Endometrium (tissue), 2 donors: Measurements from ENCODE around the gene BST2.

Source experiments
- FAIRE-seq: peaks from 2 replicates; lab custom pipeline; 2012; peaks lifted over from hg19 to GRCh38; lab: Jason Lieb, UNC
- donor health status: control.
- donor health status: control.

BST2 gene, protein sequence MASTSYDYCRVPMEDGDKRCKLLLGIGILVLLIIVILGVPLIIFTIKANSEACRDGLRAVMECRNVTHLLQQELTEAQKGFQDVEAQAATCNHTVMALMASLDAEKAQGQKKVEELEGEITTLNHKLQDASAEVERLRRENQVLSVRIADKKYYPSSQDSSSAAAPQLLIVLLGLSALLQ

DNA sequence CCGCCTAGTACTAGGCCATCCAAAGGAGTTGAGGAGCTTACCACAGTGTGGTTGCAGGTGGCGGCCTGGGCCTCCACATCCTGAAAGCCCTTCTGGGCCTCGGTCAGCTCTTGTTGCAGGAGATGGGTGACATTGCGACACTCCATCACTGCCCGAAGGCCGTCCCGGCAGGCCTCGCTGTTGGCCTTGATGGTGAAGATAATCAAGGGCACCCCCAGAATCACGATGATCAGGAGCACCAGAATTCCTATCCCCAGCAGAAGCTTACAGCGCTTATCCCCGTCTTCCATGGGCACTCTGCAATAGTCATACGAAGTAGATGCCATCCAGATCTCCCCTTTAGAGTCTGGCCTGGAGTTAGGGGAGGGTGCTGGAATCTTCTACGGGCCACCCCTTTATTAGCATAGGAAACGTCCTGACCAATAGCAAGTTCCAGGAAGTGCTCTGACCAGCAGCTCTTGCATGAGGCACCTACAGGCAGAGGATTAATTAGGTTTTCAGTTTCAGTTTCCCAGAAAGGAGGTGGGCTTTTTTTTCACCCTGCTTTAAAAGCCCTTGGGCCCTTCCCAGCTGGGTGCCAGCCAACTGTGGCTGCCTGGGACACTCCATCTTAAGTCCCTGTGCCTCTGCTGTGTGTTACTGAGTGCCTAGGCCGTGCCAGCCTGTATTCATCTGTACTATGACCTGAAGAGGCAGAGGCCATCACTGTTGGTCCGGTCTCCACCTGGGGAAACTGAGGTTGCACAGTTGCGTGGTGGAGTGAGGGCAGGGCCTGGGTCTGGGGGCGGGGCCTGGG is at the start of gene BST2:
TSS of gene BST2 (minus strand) at position 381 of the 796 bp plus-strand sequence. CDS start at position 326, 55 bp downstream.
- no peak for FAIRE-seq

DNA sequence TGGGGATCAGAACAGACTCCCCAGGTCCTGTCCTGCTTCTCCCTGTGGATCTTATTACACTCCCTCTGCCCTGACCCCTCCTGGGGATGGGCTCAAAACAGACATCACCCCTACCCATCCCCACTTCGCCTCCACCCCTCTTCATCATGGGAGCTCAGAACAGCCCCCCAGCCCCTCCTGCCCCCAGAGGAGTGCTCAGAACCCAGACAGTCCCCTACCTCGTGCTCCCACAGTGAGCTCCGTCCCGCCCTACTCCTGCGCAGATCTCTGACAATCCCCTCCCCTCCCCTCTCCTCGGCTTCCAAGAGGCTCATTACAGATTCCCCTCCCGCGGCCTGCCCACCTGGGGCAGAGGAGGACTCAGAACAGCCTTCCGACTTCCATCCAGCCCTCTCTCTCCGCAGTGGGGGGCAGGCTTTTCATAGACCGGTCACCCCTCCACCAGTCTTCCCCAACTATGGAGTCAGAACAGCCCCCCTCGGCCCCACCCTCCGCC is 49.2 kb upstream of the BST2 start:
- FAIRE-seq, result no peak

DNA sequence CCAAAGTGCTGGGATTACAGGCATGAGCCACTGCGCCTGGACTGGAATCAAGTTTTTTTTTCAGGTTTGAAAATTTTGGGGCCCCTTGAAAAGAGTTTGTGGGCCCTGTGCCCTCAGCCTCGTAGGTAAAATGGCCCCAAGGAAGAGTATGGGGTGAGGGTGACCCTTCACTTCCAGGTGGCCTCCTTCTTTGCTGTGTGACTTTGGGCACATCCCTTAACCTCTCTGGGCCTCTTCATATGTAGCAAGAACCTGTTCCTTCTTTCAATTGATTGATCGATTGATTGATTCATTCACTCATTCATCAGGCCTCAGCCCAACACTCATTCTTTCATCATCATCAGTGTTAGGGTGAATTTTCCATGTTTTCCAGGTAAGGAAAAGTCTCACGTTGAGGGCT is 46.4 kb upstream of the BST2 start:
- FAIRE-seq, result no peak

DNA sequence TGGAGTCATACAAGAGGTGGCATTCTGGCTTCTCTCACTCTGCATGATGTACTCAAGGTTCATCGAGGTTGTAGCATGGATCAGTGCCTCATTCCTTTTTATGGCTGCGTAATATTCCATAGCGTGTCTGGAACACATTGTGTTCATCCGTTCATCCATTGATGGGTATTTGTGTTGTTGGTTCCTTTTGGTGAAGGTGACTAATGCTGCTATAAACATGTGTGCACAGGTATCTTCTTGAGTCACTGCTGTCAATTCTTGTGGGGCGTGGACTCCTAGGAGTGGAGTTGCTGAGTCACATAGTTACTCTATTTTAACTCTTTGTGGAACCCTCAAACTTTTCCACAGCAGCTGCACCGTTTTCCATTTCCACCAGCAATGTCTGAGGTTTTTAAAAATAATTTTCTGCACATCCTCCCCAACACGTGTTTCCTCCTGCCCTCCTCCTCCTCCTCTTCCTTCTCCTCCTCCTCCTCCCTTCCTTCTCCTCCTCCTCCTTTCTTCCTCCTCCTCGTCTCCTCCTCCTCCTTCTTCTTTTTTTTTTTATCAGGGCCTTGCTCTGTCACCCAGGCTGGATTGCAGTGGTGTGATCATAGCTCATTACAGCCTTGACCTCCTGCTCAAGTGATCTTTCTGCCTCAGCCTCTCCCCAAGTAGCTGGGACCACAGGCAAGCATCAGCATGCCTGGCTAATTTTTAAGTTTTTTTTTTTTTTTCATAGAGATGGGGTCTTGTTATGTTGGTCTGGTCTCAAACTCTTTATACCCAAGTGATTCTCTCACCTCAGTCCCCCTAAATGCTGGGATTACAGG is 45.0 kb upstream of the BST2 start:
- FAIRE-seq, result no peak

DNA sequence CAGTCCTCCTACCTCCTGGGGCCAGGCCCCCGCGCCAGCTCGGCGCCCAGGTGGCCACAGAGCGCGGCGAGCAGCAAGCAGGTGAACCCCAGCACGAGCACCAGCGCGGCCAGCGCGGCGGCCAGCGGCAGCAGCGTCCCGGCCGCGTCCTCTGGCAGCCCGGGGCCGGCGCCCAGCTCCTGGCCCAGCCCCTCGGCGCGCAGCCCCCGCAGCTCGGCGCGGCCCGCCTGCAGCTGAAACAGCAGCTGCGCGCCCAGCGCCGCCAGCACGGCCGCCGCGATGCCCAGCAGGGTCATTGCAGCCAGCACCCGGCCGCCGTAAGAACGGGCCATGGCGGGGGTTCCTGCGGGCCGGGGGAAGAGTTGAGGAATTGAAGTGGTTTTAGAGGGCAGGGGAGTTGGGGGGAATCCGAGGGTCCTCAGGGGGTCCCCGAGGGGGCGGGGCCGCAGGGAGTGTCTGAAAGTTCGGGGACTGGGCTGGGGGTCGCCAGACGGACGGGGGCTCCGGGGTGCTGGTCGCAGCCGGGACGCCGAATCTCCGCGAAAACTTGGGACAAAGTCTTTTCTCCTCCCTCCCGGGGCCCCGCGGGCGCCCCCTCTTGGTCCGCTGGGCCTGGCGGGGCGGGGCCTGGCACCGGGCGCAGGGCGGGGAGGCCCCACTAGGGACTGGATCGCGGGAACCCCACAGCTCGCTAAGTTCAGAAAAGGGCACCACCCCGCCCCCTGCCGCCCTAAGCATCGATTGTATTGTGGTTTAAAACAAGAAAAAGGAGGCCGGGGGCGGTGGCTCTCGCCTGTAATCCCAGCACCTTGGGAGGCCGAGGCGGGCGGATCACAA is 42.9 kb upstream of the BST2 start, which contains the start of gene TMEM221:
TSS of gene TMEM221 (minus strand) at position 538 of the 837 bp plus-strand sequence. CDS start at position 332, 206 bp downstream.
- no peak for FAIRE-seq

DNA sequence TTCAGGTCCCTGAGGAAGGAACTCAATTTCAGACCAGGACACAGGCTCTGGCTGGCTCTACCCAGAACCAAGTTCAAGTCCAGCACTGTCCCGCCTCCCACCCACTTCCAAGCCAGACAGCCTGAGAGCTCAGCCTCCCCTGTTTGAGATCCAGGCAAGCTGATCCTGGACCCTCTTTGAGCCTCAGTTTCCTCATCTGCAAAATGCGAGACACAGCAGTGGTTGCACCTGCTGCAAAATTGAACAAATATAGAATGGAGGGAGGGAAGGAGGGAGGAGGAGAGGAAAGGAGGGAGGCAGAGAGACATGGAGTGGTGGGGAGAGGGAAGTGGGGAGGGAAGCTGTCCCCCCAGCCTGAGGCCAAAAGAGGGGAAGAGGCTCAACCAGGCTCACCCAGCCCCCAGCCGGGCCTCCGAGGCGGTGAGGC is 42.3 kb upstream of the BST2 start:
- FAIRE-seq, result no peak

DNA sequence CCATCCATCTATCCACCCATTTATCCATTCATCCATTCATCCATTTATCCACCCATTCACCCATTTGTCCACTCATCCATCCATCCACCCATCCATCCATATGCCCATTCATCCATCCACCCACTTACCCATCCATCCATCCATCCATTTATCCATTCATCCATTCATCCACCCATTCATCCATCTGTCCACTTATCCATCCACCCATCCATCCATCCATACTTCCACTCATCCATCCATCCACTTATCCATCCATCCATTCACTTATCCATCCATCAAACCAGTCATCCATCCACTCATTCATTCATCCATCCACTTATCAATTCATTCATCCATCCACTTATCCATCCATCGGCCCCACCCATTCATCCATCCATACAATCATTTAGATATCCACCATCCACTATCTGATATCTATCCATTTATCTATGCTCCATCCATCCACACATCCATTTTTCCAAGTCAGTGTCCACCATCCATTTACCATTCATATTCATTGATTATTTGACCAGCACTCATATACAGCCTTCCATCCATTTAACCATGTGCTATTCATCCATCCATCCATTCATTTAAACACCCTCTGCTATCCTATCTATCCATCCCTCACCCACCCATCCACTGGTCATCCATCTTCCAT is 40.2 kb upstream of the BST2 start:
- no peak for FAIRE-seq

DNA sequence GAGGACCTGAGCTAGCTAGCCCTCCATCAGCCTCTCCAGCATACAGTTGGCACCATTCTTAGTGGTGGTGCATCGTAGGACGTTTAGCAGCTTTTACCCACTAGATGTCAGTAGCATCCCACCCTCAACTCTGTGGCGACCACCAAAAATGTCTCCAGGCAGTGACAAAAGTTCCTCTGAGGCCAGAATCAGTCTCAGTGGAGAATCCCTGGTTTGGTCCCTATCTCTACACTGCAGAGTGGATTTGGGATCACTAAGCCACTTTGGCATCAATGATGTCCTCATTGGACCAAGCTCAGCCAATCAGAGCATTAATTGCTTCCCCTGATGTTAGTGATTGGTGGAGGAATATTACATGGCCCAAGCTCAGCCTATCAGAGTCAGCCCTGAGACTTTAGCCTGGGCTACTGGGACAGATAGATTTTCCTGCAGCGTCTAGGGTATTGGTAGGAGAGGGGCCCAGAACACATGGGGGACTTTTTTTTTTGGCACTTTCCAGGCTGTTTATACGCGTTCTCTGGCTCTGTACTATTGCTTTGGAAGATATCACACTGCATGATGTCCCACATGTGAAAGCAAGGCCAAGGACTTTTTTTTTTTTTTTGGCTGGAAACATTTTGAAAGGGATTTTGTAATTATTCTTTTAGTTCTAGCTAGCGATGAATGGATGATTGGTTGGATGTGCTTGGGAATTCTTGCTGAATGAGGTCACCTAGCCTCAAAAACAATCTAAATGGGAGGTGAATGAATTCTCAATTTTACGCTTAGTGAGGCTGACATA is 36.0 kb upstream of the BST2 start:
- no peak for FAIRE-seq

DNA sequence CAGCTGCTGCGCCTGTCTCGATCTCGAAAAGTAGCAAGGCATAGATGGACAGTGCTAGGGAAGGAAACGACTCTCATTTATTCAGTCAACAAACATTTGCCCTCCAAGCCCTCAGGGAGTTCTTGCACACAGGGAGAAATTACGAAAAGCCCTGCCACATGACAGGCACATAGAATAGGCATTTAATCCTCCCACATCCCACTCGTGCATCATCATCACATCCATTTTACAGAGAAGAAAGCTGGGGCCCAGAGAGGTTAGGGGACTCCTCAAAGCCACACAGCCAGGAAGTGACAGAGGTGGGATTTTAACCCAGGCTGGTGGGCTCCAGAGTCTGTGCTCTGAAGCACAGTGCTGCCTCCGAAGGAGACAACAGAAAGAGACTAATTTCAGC is 31.4 kb upstream of the BST2 start:
- no peak for FAIRE-seq

DNA sequence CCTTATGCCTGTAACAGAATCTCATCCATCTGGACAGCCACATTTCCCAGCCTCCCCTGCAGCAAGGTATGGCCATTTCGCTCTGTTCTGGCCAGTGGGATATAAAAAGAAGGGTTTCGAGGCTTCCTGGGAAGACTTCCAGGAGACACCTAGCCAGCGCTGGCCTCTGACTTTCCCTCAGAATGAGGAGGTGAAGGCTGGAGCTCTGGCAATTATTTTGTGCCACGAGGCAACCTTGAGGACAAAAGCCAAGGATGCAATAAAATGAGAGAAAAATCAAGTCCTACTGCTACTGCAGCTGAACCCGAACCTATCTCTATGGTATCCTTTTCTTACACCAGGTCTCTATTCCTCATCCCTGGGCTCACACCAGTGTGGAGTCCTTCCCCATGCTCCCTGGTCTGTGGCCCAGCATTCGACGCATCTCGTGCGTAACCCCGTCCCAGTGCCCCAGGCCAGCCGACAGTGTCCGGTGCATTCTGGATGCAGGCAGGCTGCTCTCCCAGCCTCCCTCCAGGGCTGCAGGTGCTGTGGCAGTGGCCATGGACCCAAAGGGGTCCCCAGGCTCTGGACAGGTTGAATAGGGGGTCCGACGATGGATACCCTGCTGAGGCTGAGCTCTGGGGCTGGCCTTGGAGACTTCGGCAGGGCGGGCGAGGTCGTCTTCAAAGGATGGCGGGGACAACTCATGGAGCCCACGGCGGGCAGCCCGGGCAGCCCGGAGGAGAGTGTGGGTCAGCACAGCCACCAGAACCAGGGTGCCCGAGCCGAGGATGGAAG is 30.9 kb upstream of the BST2 start:
- FAIRE-seq, result no peak

DNA sequence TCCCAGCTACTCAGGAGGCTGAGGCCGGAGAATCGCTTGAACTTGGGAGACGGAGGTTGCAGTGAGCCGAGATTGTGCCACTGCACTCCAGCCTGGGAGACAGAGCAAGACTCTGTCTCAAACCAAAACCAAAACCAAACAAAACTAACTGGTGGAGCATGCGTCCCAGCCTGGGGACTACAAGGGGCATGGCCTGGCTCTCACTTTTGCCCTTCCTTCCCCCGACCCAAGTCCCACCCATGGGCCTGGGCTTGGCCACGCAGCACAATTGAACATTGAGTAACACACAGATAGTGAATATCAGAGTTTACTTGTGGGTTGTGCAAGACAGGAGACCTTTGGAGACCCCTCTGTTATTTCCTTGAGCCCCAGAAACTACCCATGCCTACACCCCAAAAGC is 29.8 kb upstream of the BST2 start:
- FAIRE-seq, result no peak

DNA sequence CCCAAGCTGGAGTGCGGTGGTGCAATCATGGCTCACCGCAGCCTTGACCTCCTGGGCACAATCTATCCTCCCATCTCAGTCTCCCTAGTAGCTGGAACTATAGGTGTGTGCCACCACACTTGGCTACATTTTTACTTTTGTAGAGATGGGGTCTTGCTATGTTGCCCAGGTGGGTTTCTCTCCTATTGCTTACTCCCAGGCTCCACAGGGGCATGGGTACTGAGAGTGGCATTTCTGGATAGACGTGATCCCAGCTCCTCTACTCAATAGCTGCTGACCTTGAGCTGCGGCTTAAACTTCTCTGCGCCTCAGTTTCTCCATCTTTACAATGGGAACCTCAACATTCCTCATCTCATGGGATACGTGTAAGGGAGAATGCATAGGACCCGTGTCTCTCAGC is 26.0 kb upstream of the BST2 start:
- FAIRE-seq, result no peak

DNA sequence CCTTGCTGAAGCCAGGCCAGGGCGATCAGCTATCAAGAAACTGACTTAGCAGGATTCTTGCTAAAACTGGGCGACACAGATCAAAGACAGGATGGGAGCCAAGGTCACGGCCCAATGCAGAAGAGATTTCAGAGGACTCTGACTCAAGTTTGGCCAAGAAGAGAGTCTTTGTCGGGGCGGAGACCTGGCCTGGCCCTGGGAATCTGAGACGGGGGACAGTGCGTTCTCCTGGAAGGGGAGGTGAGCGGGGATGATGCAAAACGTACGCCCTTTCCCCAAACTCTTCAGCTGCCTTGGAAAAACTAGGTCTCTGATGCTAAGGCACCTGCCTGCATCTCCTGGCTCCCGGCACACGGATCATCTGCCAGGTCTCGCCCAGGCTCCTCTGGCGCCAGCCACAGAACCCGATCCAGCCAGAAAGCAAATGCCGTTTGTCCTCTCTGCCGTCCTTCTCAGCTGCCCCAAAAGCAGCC is 24.2 kb upstream of the BST2 start:
- no peak for FAIRE-seq

DNA sequence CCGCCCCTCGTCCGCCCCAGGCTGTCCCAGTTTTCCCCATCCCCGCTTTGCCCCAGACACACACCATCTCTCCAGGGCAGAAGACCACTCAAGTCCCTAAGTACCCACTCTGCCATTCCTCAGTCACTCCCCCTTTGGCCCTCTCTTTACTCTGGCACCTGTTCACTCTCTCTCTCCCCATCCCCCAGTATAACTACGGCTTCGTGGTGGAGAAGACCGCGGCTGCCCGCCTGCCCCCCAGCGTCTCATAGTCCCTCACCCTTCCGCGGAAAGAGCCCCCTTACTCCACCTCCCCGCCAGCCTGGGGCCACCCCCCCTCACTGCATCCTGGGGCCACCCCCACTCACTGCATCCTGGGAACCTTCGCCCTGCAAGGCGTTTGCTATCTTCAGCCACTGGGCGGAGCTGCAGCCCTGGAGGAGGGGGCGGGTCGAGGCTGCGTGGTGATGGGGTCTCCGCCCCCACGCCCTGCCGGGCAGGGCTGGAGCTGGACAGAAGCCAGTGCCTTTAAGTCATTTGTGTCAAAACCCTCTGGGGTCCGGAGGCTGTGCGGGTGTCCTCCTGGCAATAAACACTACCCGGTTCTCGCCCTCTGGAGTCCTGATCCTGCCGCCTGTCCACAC is 19.4 kb upstream of the BST2 start:
- no peak for FAIRE-seq

DNA sequence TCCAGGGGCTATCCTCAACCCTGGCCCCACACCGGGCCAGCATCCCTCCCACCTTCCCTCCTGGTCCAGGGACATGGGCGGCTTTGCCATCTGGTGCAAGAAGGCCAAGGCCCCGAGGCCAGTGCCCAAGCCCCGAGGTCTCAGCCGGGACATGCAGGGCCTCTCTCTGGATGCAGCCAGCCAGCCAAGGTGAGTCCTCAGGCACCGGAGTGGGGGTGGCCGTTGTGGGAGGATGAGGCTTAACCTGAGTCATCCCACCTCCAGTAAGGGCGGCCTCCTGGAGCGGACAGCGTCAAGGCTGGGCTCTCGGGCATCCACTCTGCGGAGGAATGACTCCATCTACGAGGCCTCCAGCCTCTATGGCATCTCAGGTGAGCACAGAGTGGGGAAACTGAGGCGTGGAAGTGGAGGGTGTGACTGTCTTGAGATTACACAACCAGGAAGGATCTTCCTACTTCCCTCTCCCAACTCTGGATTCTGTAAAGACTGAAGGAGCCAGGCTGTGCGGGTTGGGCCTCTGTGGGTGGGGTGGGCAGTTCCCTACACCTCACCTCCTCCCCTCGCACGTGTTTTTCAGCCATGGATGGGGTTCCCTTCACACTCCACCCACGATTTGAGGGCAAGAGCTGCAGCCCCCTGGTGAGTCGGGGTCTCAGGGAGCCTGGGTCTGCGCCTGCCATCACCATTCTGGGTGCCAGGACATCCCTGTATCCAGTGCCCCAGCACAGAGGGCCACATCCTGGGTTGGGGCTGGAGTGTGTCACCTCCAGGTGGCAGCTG is 18.2 kb upstream of the BST2 start:
- FAIRE-seq, result no peak

DNA sequence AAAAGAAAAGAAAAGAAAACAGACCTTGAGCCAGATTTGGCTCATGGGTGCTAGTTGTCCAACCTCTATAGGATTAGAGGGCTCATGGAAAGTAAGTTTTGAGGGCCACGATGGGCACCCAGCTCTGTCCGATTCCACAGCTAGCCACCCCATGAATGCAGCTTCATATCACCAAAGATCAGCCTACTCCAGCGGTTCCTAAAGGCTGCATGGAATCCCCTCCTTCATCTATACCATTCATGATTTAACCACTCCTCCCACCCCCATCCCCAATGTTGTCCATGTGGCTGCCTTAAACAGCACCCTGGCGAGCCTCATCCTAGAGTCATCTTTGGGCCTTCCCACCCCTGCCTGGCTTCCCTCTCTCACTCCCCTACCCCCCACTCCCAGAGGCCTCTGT is 16.5 kb upstream of the BST2 start:
- FAIRE-seq, result no peak

DNA sequence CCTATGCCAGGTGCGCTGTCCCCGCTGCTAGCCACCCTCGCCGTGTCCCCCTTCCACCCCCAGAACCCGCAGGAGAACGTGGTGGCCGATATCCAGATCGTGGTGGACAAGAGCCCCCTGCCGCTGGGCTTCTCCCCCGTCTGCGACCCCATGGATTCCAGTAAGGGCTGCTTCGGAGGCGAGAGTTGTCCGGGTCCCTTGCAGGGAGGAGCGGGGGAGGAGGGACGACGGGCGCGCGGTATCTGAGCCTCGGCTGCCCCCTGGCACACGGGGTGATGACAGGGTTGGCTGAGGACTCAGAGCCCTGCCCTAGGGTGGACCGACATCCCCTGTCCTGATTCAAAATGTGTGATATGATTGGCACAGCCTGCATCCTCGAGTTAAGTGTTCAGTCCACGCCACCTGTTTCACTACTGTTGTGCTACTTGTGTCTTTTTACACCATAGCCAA is 15.1 kb upstream of the BST2 start:
- FAIRE-seq, result no peak
